Neural progenitor cell (in vitro differentiated cells): Measurements from ENCODE around the gene TRRAP. TPM values are rescaled to one million over a fixed set of nuclear protein-coding genes. Genes with fewer than 3 reads are reported as not detected.

Experiments used
- DNase-seq: peaks from one replicate; pipeline ENCODE4 v3.0.0-alpha.2; 2016; ENCODE audit warnings: low spot score
- H2AFZ ChIP-seq: fragments of 200-600 bp; sonication (generic); replicated peaks from 2 replicates; pipeline ENCODE4 v1.6.1; 2016; ENCODE audit warnings: antibody characterized with exemption
- H3F3A ChIP-seq: fragments of 200-600 bp; sonication (generic); 2 replicates; pipeline ENCODE4 v1.6.1; 2016; ENCODE audit warnings: antibody characterized with exemption, low read depth
- H3K27ac ChIP-seq: fragments of 200-600 bp; sonication (generic); 2 replicates; pipeline ENCODE4 v1.5.1; 2016; ENCODE audit warnings: mild to moderate bottlenecking
- H3K27me3 ChIP-seq: fragments of 200-600 bp; sonication (generic); 2 replicates; pipeline ENCODE4 v1.6.1; 2016; ENCODE audit warnings: mild to moderate bottlenecking, moderate library complexity
- H3K36me3 ChIP-seq: fragments of 200-600 bp; sonication (generic); 2 replicates; pipeline ENCODE4 v1.5.1; 2016
- H3K4me1 ChIP-seq: fragments of 200-600 bp; sonication (generic); 2 replicates; pipeline ENCODE4 v1.6.1; 2016; ENCODE audit warnings: mixed run types
- H3K4me2 ChIP-seq: fragments of 200-600 bp; sonication (generic); 2 replicates; pipeline ENCODE4 v1.6.1; 2016
- H3K4me3 ChIP-seq: fragments of 200-600 bp; sonication (generic); 2 replicates; pipeline ENCODE4 v1.5.1; 2016
- H3K79me2 ChIP-seq: fragments of 200-600 bp; sonication (generic); 2 replicates; pipeline ENCODE4 v1.6.1; 2016; ENCODE audit warnings: low read depth
- H3K9ac ChIP-seq: fragments of 200-600 bp; sonication (generic); 2 replicates; pipeline ENCODE4 v1.6.1; 2016
- H3K9me3 ChIP-seq: fragments of 200-600 bp; sonication (generic); 2 replicates; pipeline ENCODE4 v1.5.1; 2016; ENCODE audit warnings: low read depth
- H4K20me1 ChIP-seq: fragments of 200-600 bp; sonication (generic); 2 replicates; pipeline ENCODE4 v1.6.1; 2016; ENCODE audit warnings: low read depth
- H3K27ac Mint-ChIP-seq: 3 replicates; pipeline ENCODE4 v1.8.0; 2021; ENCODE audit warnings: mixed read lengths
- H3K27me3 Mint-ChIP-seq: 2 replicates; pipeline ENCODE4 v1.8.0; 2022; ENCODE audit warnings: low read depth, mild to moderate bottlenecking, inconsistent platforms, moderate library complexity, mixed read lengths; ENCODE audit not compliant: insufficient read depth
- H3K36me3 Mint-ChIP-seq: 3 replicates; pipeline ENCODE4 v1.8.0; 2021; ENCODE audit warnings: mixed read lengths
- H3K4me1 Mint-ChIP-seq: 3 replicates; pipeline ENCODE4 v1.8.0; 2021; ENCODE audit warnings: mixed read lengths
- H3K4me3 Mint-ChIP-seq: 3 replicates; pipeline ENCODE4 v1.8.0; 2021; ENCODE audit warnings: mild to moderate bottlenecking, moderate library complexity, mixed read lengths
- H3K9me3 Mint-ChIP-seq: 3 replicates; pipeline ENCODE4 v1.8.0; 2020; ENCODE audit warnings: mixed read lengths
- CTCF ChIP-seq: fragments of 200-600 bp; sonication (generic); IDR thresholded peaks from 2 replicates; pipeline ENCODE4 v1.5.1; 2017; ENCODE audit warnings: antibody characterized with exemption, mild to moderate bottlenecking
- EZH2 ChIP-seq: fragments of 200-600 bp; sonication (generic); IDR thresholded peaks from 2 replicates; pipeline ENCODE4 v1.6.1; 2017; ENCODE audit warnings: antibody characterized with exemption, mild to moderate bottlenecking, moderate library complexity
- EZH2phosphoT487 ChIP-seq: fragments of 200-600 bp; sonication (generic); IDR thresholded peaks from 2 replicates; pipeline ENCODE4 v1.6.1; 2017; ENCODE audit warnings: antibody characterized with exemption
- total RNA-seq: library from RNA; depleted of rRNA; stranded (reverse); fragments of >200 nt; gene quantifications from 2 replicates; pipeline ENCODE4 v1.2.3, GENCODE V29; 2015; ENCODE audit warnings: low replicate concordance

TRRAP gene
- total RNA-seq, 1 donor from 2014 or later, result 19.9 TPM

- Mint-ChIP-seq H3K4me1 (no peaks in the 10 kb centered on the region), H3K4me3 (no peak overlapping the region), H3K27me3 (no peaks in the 10 kb centered on the region), H3K9me3 (no peaks in the 10 kb centered on the region), H3K27ac (no peak overlapping the region), H3K36me3 (peaks cover 45% of the 10 kb centered on the region)
- H3K79me2 ChIP-seq, result peaks cover 8% of the 10 kb centered on the region
- H2AFZ ChIP-seq, result no peak overlapping the region
- H3F3A ChIP-seq, result peaks cover 5% of the 10 kb centered on the region
- no peak overlapping the region for H3K4me2 ChIP-seq
- no peaks in the 10 kb centered on the region for H3K9me3 ChIP-seq
- H3K4me3 ChIP-seq, result no peak overlapping the region
- no peak for DNase-seq
- no peaks in the 10 kb centered on the region for H3K4me1 ChIP-seq
- peaks cover 7% of the 10 kb centered on the region for H3K36me3 ChIP-seq
- H3K27ac ChIP-seq, result no peak overlapping the region
- no peak overlapping the region for H3K9ac ChIP-seq
- TF ChIP-seq EZH2, result no peak
- no peak for TF ChIP-seq CTCF
- no peak for TF ChIP-seq EZH2phosphoT487
- H4K20me1 ChIP-seq, result no peaks in the 10 kb centered on the region
- no peaks in the 10 kb centered on the region for H3K27me3 ChIP-seq
Measured at GRCh38 chr7:99020413-99020715, 142.0 kb downstream of the TRRAP start.

GRCh38 chr7:99021941-99022560 lies 143.7 kb downstream of the TRRAP start:
- peaks cover 5% of the 10 kb centered on the region for H3F3A ChIP-seq
- no peak overlapping the region for H3K27ac Mint-ChIP-seq
- peaks cover 39% of the 10 kb centered on the region for H3K36me3 Mint-ChIP-seq
- H3K9ac ChIP-seq, result no peak overlapping the region
- H4K20me1 ChIP-seq, result no peaks in the 10 kb centered on the region
- H3K36me3 ChIP-seq, result peaks cover 4% of the 10 kb centered on the region
- H3K9me3 Mint-ChIP-seq, result no peaks in the 10 kb centered on the region
- no peaks in the 10 kb centered on the region for H3K4me1 ChIP-seq
- H3K9me3 ChIP-seq, result no peaks in the 10 kb centered on the region
- DNase-seq, result no peak
- H3K4me1 Mint-ChIP-seq, result no peaks in the 10 kb centered on the region
- H3K4me3 Mint-ChIP-seq, result no peak overlapping the region
- H3K4me3 ChIP-seq, result no peak overlapping the region
- H3K27me3 Mint-ChIP-seq, result no peaks in the 10 kb centered on the region
- H3K79me2 ChIP-seq, result peaks cover 8% of the 10 kb centered on the region
- H3K4me2 ChIP-seq, result no peak overlapping the region
- H2AFZ ChIP-seq, result no peak overlapping the region
- H3K27me3 ChIP-seq, result no peaks in the 10 kb centered on the region
- H3K27ac ChIP-seq, result no peak overlapping the region
- TF ChIP-seq EZH2 (no peak), EZH2phosphoT487 (no peak), CTCF (no peak)

GRCh38 chr7:99024066-99024465 lies 145.7 kb downstream of the TRRAP start:
- no peaks in the 10 kb centered on the region for H3K9me3 ChIP-seq
- no peak overlapping the region for H3K4me2 ChIP-seq
- no peaks in the 10 kb centered on the region for H3K79me2 ChIP-seq
- no peak for TF ChIP-seq CTCF
- no peak for TF ChIP-seq EZH2
- TF ChIP-seq EZH2phosphoT487, result no peak
- no peak overlapping the region for H3K27ac Mint-ChIP-seq
- H4K20me1 ChIP-seq, result no peaks in the 10 kb centered on the region
- peaks cover 7% of the 10 kb centered on the region for H3K4me1 ChIP-seq
- no peak overlapping the region for H2AFZ ChIP-seq
- H3K27me3 Mint-ChIP-seq, result no peaks in the 10 kb centered on the region
- H3K4me3 ChIP-seq, result no peak overlapping the region
- H3K9ac ChIP-seq, result no peak overlapping the region
- no peak overlapping the region for H3K4me3 Mint-ChIP-seq
- no peak for DNase-seq
- peaks cover 11% of the 10 kb centered on the region for H3F3A ChIP-seq
- H3K27ac ChIP-seq, result no peak overlapping the region
- H3K27me3 ChIP-seq, result no peaks in the 10 kb centered on the region
- no peaks in the 10 kb centered on the region for H3K4me1 Mint-ChIP-seq
- peaks cover 51% of the 10 kb centered on the region for H3K36me3 Mint-ChIP-seq
- H3K9me3 Mint-ChIP-seq, result no peaks in the 10 kb centered on the region
- peaks cover 4% of the 10 kb centered on the region for H3K36me3 ChIP-seq
